Cardiac fibroblast (primary cell): ENCODE measurements around the gene CENPW.

Experiments used
- DNase-seq, 2 donors: peaks; one replicate each; pipeline versions ENCODE4 v3.0.0 to v3.0.0-alpha.2; 2010; ENCODE audit warnings: low read depth in 2 of 2
- H3K4me3 ChIP-seq, 2 donors: replicated peaks in 1 of 2; 1 replicate in 1 of 2; 2 replicates in 1 of 2; pipeline ENCODE4 v1.5.1; 2011; ENCODE audit warnings: low read depth in 2 of 2, low read length in 2 of 2, mild to moderate bottlenecking in 2 of 2, moderate library complexity in 1 of 2
- CTCF ChIP-seq: IDR thresholded peaks from one replicate; pipeline ENCODE4 v1.5.1; 2011; ENCODE audit warnings: low read depth, mild to moderate bottlenecking, low read length, inconsistent platforms

Gene CENPW

GRCh38 chr6:126339796-126340609 is at the start of gene CENPW:
TSS of gene CENPW (plus strand) at chr6:126340115. CDS start at chr6:126340274, 159 bp downstream.
- H3K4me3 ChIP-seq = peak within 1 kb of the TSS; percentile 72 to 84
- DNase-seq = peak; percentile 86 to 91

GRCh38 chr6:126293891-126294524 is 45.9 kb upstream of the CENPW start:
- peak in 1 of 2 donors; percentile 17 for DNase-seq
- TF ChIP-seq CTCF = no peak
- no peak overlapping the region for H3K4me3 ChIP-seq

More at GRCh38 chr6:126339796-126340609, at the start of gene CENPW:
- no peak for TF ChIP-seq CTCF

GRCh38 chr6:126300126-126300525 is 39.8 kb upstream of the CENPW start:
- no peak overlapping the region for H3K4me3 ChIP-seq
- no peak for DNase-seq
- no peak for TF ChIP-seq CTCF

- no peak for DNase-seq
- TF ChIP-seq CTCF = no peak
- no peak overlapping the region for H3K4me3 ChIP-seq
Observed at GRCh38 chr6:126300735-126301134, 39.2 kb upstream of the CENPW start.

- DNase-seq = peak in 1 of 2 donors; percentile 38
- TF ChIP-seq CTCF = no peak
- no peak overlapping the region for H3K4me3 ChIP-seq
Observed at GRCh38 chr6:126302191-126302590, 37.7 kb upstream of the CENPW start.

- no peak for TF ChIP-seq CTCF
- H3K4me3 ChIP-seq = no peak overlapping the region
- DNase-seq = peak; percentile 58 to 81
Observed at GRCh38 chr6:126307849-126308248, 32.1 kb upstream of the CENPW start.
